IPS DF 6.9 (cell line): ENCODE data around the gene ADSS2.
"Not testable (repeated sequence)": the region's sequence is repeated elsewhere in the genome, so short reads cannot be mapped to it uniquely, and the experiment has no call there.

Experiments
- DNase-seq: peaks from one replicate; pipeline ENCODE4 v3.0.0-alpha.2; 2013; ENCODE audit warnings: low read depth, low spot score
- H3K27ac ChIP-seq: one replicate; pipeline ENCODE4 v1.5.1; 2013; ENCODE audit warnings: low read length, control low read depth
- H3K27me3 ChIP-seq: 2 replicates; pipeline ENCODE4 v1.6.1; 2013; ENCODE audit warnings: mild to moderate bottlenecking, low read length; ENCODE audit not compliant: control insufficient read depth, insufficient read depth
- H3K36me3 ChIP-seq: 2 replicates; pipeline ENCODE4 v1.6.1; 2013; ENCODE audit warnings: low read length; ENCODE audit not compliant: control insufficient read depth, insufficient read depth
- H3K4me1 ChIP-seq: 2 replicates; pipeline ENCODE4 v1.6.1; 2013; ENCODE audit warnings: low read length; ENCODE audit not compliant: control insufficient read depth, insufficient read depth
- H3K4me3 ChIP-seq: 2 replicates; pipeline ENCODE4 v1.5.1; 2013; ENCODE audit warnings: mild to moderate bottlenecking, low read length
- H3K9me3 ChIP-seq: 2 replicates; pipeline ENCODE4 v1.6.1; 2013; ENCODE audit warnings: low read length, inconsistent platforms; ENCODE audit not compliant: control insufficient read depth, insufficient read depth
- WGBS: extraction: QIAGEN DNeasy Blood & Tissue Kit; methylation state at CpG from one replicate; pipeline ENCODE4 v1.1.7; 2013; ENCODE audit warnings: mixed read lengths, missing lambda C conversion rate; ENCODE audit not compliant: insufficient read length, insufficient coverage; 5-methylcytosine and 5-hydroxymethylcytosine counted together

The ADSS2 gene

DNA sequence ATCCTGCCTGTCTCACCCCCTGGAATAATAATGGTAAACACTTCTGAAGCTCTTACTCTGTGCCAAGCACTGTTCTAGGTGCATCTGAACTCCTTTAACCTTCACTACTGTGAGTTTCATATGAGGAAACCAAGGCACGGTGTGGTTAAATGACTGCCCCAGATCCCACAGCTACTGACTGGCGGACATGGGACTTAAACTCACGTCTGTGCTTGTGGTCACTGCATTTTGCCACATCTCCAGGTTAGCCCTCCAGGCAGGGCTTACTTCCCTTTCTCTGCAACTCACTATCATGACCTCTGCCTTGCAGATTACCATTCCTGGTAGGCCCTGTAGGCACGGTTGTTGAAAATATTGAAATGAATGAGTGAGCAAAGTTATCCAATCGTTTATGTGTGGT lies 83.4 kb downstream of the ADSS2 start:
- no peak for DNase-seq
- no peaks in the 10 kb centered on the region for H3K36me3 ChIP-seq
- no peak overlapping the region for H3K4me3 ChIP-seq
- H3K27ac ChIP-seq, result no peak overlapping the region
- no peaks in the 10 kb centered on the region for H3K27me3 ChIP-seq
- no peaks in the 10 kb centered on the region for H3K9me3 ChIP-seq
- H3K4me1 ChIP-seq, result peaks cover 4% of the 10 kb centered on the region; the same call in 1 of the 2 replicates
- no CpG with 5 or more reads among the region's 5 CpGs for WGBS

GRCh38 chr1:244367399-244368114 lies 84.2 kb downstream of the ADSS2 start:
- no CpG with 5 or more reads among the region's 18 CpGs for WGBS
- Histone ChIP-seq H3K4me1 (peaks cover 4% of the 10 kb centered on the region; the same call in 1 of the 2 replicates), H3K27ac (no peak overlapping the region), H3K27me3 (no peaks in the 10 kb centered on the region), H3K9me3 (no peaks in the 10 kb centered on the region), H3K36me3 (no peaks in the 10 kb centered on the region), H3K4me3 (no peak overlapping the region)
- DNase-seq, result no peak

- Histone ChIP-seq H3K27me3 (no peaks in the 10 kb centered on the region), H3K4me1 (peaks cover 3% of the 10 kb centered on the region; the same call in 1 of the 2 replicates), H3K9me3 (no peaks in the 10 kb centered on the region), H3K4me3 (no peak overlapping the region), H3K27ac (no peak overlapping the region), H3K36me3 (no peaks in the 10 kb centered on the region)
- DNase-seq, result no peak
- no CpG with 5 or more reads among the region's 7 CpGs for WGBS
Measured at GRCh38 chr1:244365809-244366208, 85.9 kb downstream of the ADSS2 start.

- not testable (repeated sequence) for H3K27ac ChIP-seq, H3K36me3 ChIP-seq, H3K4me3 ChIP-seq, H3K4me1 ChIP-seq, H3K27me3 ChIP-seq, DNase-seq, H3K9me3 ChIP-seq
- WGBS, result no CpG with 5 or more reads among the region's 6 CpGs
Measured at GRCh38 chr1:244365262-244365661, 86.4 kb downstream of the ADSS2 start.

GRCh38 chr1:244362476-244362875 lies 89.2 kb downstream of the ADSS2 start:
- Histone ChIP-seq H3K27me3 (no peaks in the 10 kb centered on the region), H3K4me3 (no peak overlapping the region), H3K9me3 (no peaks in the 10 kb centered on the region), H3K36me3 (no peaks in the 10 kb centered on the region), H3K27ac (no peak overlapping the region), H3K4me1 (no peaks in the 10 kb centered on the region)
- WGBS, result no CpG with 5 or more reads among the region's 3 CpGs
- DNase-seq, result no peak

- Histone ChIP-seq H3K36me3 (no peaks in the 10 kb centered on the region), H3K9me3 (no peaks in the 10 kb centered on the region), H3K27me3 (no peaks in the 10 kb centered on the region), H3K4me3 (no peak overlapping the region), H3K4me1 (no peaks in the 10 kb centered on the region), H3K27ac (no peak overlapping the region)
- WGBS, result no CpG with 5 or more reads among the region's 5 CpGs
- no peak for DNase-seq
Measured at GRCh38 chr1:244361764-244362473, 89.8 kb downstream of the ADSS2 start.
